Loucy (cell line): ENCODE results near the gene ACSBG1.

Source experiments
- H2AFZ ChIP-seq: fragments of 200-600 bp; sonication (generic); 2 replicates; pipeline ENCODE4 v1.6.0; 2016; ENCODE audit warnings: antibody characterized with exemption, mild to moderate bottlenecking, low read length, moderate library complexity
- H3F3A ChIP-seq: fragments of 200-600 bp; 2 replicates; pipeline ENCODE4 v1.6.0; 2016; ENCODE audit warnings: antibody characterized with exemption, low read depth, mild to moderate bottlenecking
- H3K27me3 ChIP-seq: fragments of 200-600 bp; sonication (generic); 2 replicates; pipeline ENCODE4 v1.6.1; 2014; ENCODE audit warnings: low read length, mild to moderate bottlenecking; ENCODE audit not compliant: insufficient read depth, poor library complexity, severe bottlenecking
- H3K36me3 ChIP-seq: fragments of 200-600 bp; sonication (generic); 2 replicates; pipeline ENCODE4 v1.6.1; 2016; ENCODE audit warnings: low read length; ENCODE audit not compliant: insufficient read depth
- H3K4me1 ChIP-seq: fragments of 200-600 bp; sonication (generic); 2 replicates; pipeline ENCODE4 v1.5.1; 2014; ENCODE audit warnings: low read length, mild to moderate bottlenecking; ENCODE audit not compliant: insufficient read depth, poor library complexity, severe bottlenecking
- H3K4me2 ChIP-seq: fragments of 200-600 bp; sonication (generic); 2 replicates; pipeline ENCODE4 v1.6.0; 2014; ENCODE audit warnings: antibody characterized with exemption, low read length, low read depth, mild to moderate bottlenecking; ENCODE audit not compliant: poor library complexity, severe bottlenecking
- H3K4me3 ChIP-seq: fragments of 200-600 bp; sonication (generic); 2 replicates; pipeline ENCODE4 v1.5.1; 2014; ENCODE audit warnings: low read length, mild to moderate bottlenecking, mixed read lengths; ENCODE audit not compliant: poor library complexity, severe bottlenecking
- H3K79me2 ChIP-seq: fragments of 200-600 bp; sonication (generic); 2 replicates; pipeline ENCODE4 v1.6.1; 2014; ENCODE audit warnings: low read length; ENCODE audit not compliant: insufficient read depth
- H3K9ac ChIP-seq: fragments of 200-600 bp; sonication (generic); 2 replicates; pipeline ENCODE4 v1.6.0; 2014; ENCODE audit warnings: mild to moderate bottlenecking, low read depth, low read length, moderate library complexity; ENCODE audit not compliant: poor library complexity, severe bottlenecking
- H3K9me2 ChIP-seq: fragments of 200-600 bp; sonication (generic); replicated peaks from 2 replicates; pipeline ENCODE4 v1.6.1; 2016; ENCODE audit warnings: low read depth, low read length, mixed read lengths
- H3K9me3 ChIP-seq: fragments of 200-600 bp; sonication (generic); 2 replicates; pipeline ENCODE4 v1.6.1; 2014; ENCODE audit warnings: mild to moderate bottlenecking, antibody characterized with exemption, low read length, low read depth; ENCODE audit not compliant: insufficient read depth
- H4K20me1 ChIP-seq: fragments of 200-600 bp; sonication (generic); 2 replicates; pipeline ENCODE4 v1.6.0; 2014; ENCODE audit warnings: antibody characterized with exemption, low read length, mild to moderate bottlenecking; ENCODE audit not compliant: insufficient read depth, poor library complexity, severe bottlenecking
- CTCF ChIP-seq: fragments of 200-600 bp; sonication (generic); conservative IDR thresholded peaks from 2 replicates; pipeline ENCODE4 v1.5.1; 2014; ENCODE audit warnings: mild to moderate bottlenecking, antibody characterized with exemption, low read length
- EZH2phosphoT487 ChIP-seq: fragments of 200-600 bp; IDR thresholded peaks from 2 replicates; pipeline ENCODE4 v1.6.1; 2018; ENCODE audit warnings: antibody characterized with exemption, mild to moderate bottlenecking, moderate library complexity, borderline replicate concordance

ACSBG1 gene

GRCh38 chr15:78179286-78179840, 55.0 kb downstream of the ACSBG1 start:
- Histone ChIP-seq H3K4me1 (peaks cover 18% of the 10 kb centered on the region), H3K36me3 (no peaks in the 10 kb centered on the region), H3K9me3 (no peaks in the 10 kb centered on the region), H3K4me2 (no peak overlapping the region), H3K9ac (no peak overlapping the region), H3K79me2 (no peaks in the 10 kb centered on the region), H3F3A (no peaks in the 10 kb centered on the region), H3K27me3 (no peaks in the 10 kb centered on the region), H2AFZ (no peak overlapping the region), H3K4me3 (no peak overlapping the region), H4K20me1 (no peaks in the 10 kb centered on the region), H3K9me2 (no peaks in the 10 kb centered on the region)
- TF ChIP-seq EZH2phosphoT487 (no peak), CTCF (no peak)

GRCh38 chr15:78178064-78178463, 56.3 kb downstream of the ACSBG1 start:
- Histone ChIP-seq H2AFZ (no peak overlapping the region), H3K9me2 (no peaks in the 10 kb centered on the region), H3K27me3 (no peaks in the 10 kb centered on the region), H3F3A (no peaks in the 10 kb centered on the region), H3K4me2 (no peak overlapping the region), H4K20me1 (no peaks in the 10 kb centered on the region), H3K9me3 (no peaks in the 10 kb centered on the region), H3K4me1 (peaks cover 30% of the 10 kb centered on the region), H3K36me3 (no peaks in the 10 kb centered on the region), H3K4me3 (no peak overlapping the region), H3K9ac (no peak overlapping the region), H3K79me2 (no peaks in the 10 kb centered on the region)
- no peak for TF ChIP-seq CTCF
- no peak for TF ChIP-seq EZH2phosphoT487

- no peak for TF ChIP-seq EZH2phosphoT487
- TF ChIP-seq CTCF = peak; percentile 86
- H3K36me3 ChIP-seq = no peaks in the 10 kb centered on the region
- no peak overlapping the region for H3K9ac ChIP-seq
- H3K79me2 ChIP-seq = no peaks in the 10 kb centered on the region
- H3K4me2 ChIP-seq = no peak overlapping the region
- no peaks in the 10 kb centered on the region for H4K20me1 ChIP-seq
- no peak overlapping the region for H2AFZ ChIP-seq
- no peaks in the 10 kb centered on the region for H3K27me3 ChIP-seq
- H3K4me3 ChIP-seq = no peak overlapping the region
- no peaks in the 10 kb centered on the region for H3K9me3 ChIP-seq
- no peaks in the 10 kb centered on the region for H3F3A ChIP-seq
- no peaks in the 10 kb centered on the region for H3K9me2 ChIP-seq
- H3K4me1 ChIP-seq = peaks cover 31% of the 10 kb centered on the region
Observed at GRCh38 chr15:78177447-78177873, 56.9 kb downstream of the ACSBG1 start.
